ENCODE measurements around the gene TNFRSF14. TPM values are rescaled to one million over a fixed set of nuclear protein-coding genes. Genes with fewer than 3 reads are reported as not detected.

TNFRSF14 gene
- total RNA-seq, 1 experiment from 2014 or later: 0.57 TPM

DNA sequence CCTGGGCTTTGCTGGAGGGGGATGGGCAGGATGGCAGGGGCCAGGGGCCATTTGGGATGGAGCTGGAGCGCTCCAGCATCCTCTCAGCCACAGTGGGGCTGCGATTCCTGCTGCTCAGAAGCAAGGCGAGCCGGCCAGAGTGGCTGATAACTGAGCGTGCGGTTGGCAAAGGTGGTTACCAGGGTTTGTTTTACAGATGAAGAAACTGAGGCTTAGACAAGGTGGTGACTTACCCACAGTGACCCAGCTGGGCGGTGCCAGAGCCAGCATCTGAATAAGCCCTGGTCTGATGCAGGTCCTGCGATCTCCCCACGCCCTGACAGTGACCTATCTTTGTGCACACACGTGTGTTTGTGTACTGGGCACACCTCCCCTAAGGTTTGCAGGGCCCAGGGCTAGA, 24.5 kb downstream of the TNFRSF14 start:
- Histone ChIP-seq H2BK15ac (ENCODE audit: low read depth, low read length) (no peak overlapping the region), H4K5ac (ENCODE audit: insufficient read length, low read depth, low read length) (no peak overlapping the region), H3K79me1 (ENCODE audit: insufficient read depth, low read depth, low read length, poor library complexity, severe bottlenecking) (no peaks in the 10 kb centered on the region), H4K20me1 (ENCODE audit: control insufficient read depth, insufficient read depth, insufficient read length) (no peaks in the 10 kb centered on the region), H3K56ac (ENCODE audit: insufficient read length, low read depth, low read length) (no peak overlapping the region), H3K4ac (ENCODE audit: low read depth, low read length) (no peak overlapping the region), H3K27me3 (ENCODE audit: insufficient read depth, low read length) (no peaks in the 10 kb centered on the region), H3K9ac (ENCODE audit: extremely low read depth, insufficient read length, low read length) (no peak overlapping the region), H2BK12ac (ENCODE audit: insufficient read length, low read depth, low read length) (no peak overlapping the region), H3K23ac (ENCODE audit: insufficient read length, low read depth, low read length) (no peak overlapping the region), H3K18ac (ENCODE audit: insufficient read length, low read depth, low read length) (no peak overlapping the region), H2AK5ac (ENCODE audit: insufficient read length, low read length) (no peak overlapping the region), H2AFZ (ENCODE audit: low read length) (no peak overlapping the region), H3K14ac (ENCODE audit: insufficient read depth, low read length) (no peak overlapping the region), H2BK20ac (ENCODE audit: low read depth, low read length, poor library complexity, severe bottlenecking) (no peak overlapping the region), H4K91ac (ENCODE audit: insufficient read length, low read depth, low read length) (no peak overlapping the region), H4K8ac (replicated peaks; ENCODE audit: insufficient read length, low read depth, low read length) (no peak overlapping the region), H3T11ph (ENCODE audit: low read length) (no peak overlapping the region), H3K27ac (ENCODE audit: insufficient read length, low read depth, low read length) (no peak overlapping the region), H2BK120ac (ENCODE audit: low read depth, low read length, poor library complexity, severe bottlenecking) (no peak overlapping the region), H2BK5ac (ENCODE audit: insufficient read length, low read length) (no peak overlapping the region), H3K23me2 (ENCODE audit: insufficient read length, low read depth, low read length, poor library complexity, severe bottlenecking) (peaks cover 5% of the 10 kb centered on the region), H3K79me2 (ENCODE audit: insufficient read depth, low read length) (no peaks in the 10 kb centered on the region), H3K9me3 (ENCODE audit: control insufficient read depth, low read depth, low read length) (no peaks in the 10 kb centered on the region), H3K4me2 (ENCODE audit: insufficient read depth, insufficient read length, low read length) (no peak overlapping the region), H3K4me1 (ENCODE audit: insufficient read depth, low read length) (no peaks in the 10 kb centered on the region; the same call in 1 of the 2 replicates)
- 0 out of 5 replicates have a peak, but pooled peaks cover 0 to 3% of the 10 kb centered on the region in 2 experiments for H3K9me3 Mint-ChIP-seq
- no peak overlapping the region for H3K27ac Mint-ChIP-seq
- no peak for DNase-seq
- H3K4me3 Mint-ChIP-seq: no peak overlapping the region
- WGBS (ENCODE audit: extremely low coverage, insufficient read length, low lambda C conversion rate): no CpG with 5 or more reads among the region's 10 CpGs
- H3K36me3 Mint-ChIP-seq (ENCODE audit: insufficient read depth in 1 of 3, low read depth in 3 of 3): no peaks in the 10 kb centered on the region; a peak in 1 of 7 replicates
- no peak for TF ChIP-seq CTCF (conservative IDR thresholded peaks at IDR 0.05)
- H3K4me1 Mint-ChIP-seq: peaks cover 26 to 29% of the 10 kb centered on the region in 2 experiments
- H3K27me3 Mint-ChIP-seq (ENCODE audit: low read depth): peaks cover 6% of the 10 kb centered on the region
